ENCODE measurements around the gene NFYC. TPM values are rescaled to one million over a fixed set of nuclear protein-coding genes. Genes with fewer than 3 reads are reported as not detected.

NFYC gene
- total RNA-seq, 1 experiment from 2014 or later: 51.0 TPM

DNA sequence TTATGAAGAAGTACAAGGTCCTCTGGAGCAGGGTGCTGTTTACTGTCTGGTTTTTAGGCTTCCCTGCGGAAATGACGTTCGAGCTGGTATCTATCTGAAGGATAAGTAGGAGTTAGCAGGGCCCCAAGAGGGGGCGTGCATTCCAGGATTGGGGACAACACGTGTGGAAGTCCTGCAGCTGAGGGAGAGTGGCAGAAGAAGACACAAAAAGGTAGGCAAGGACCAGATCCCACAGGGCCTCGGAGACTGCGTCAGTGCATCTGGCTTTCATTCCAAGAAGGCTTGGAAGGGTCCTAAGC is 31.9 kb upstream of the NFYC start:
- Histone ChIP-seq H3K4me3 (ENCODE audit: insufficient read depth, low read depth, low read length) (no peak overlapping the region), H3K27me3 (ENCODE audit: control insufficient read depth, insufficient read depth, low read length) (peaks cover under 1% of the 10 kb centered on the region; the same call in 1 of the 2 replicates), H3K36me3 (replicated peaks; ENCODE audit: control insufficient read depth, insufficient read depth, low read length) (no peaks in the 10 kb centered on the region; the same call in none of the 2 replicates)
- DNase-seq: no peak

DNA sequence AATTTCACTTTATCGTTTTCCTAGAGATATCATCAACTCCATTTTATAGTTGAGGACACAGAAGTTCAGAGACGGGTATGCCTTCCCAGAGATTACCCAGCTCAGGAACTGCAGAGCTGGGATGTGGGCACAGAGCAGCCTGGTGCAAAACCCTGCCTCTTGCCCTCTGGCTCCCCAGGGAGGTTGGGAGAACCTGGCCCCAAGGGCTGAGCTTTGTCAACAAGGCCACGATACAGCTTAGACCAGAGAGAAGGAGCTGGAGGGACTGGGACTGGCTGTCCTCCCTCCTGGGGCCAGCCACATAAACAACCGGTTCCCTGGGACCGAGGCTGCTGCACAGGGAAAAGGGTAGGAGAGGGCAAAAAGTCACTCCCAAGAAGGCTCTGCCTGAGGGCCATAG is 29.8 kb upstream of the NFYC start:
- no peak overlapping the region for H3K4me3 ChIP-seq (ENCODE audit: insufficient read depth, low read depth, low read length)
- DNase-seq: no peak
- peaks cover 1% of the 10 kb centered on the region; the same call in 1 of the 2 replicates for H3K27me3 ChIP-seq (ENCODE audit: control insufficient read depth, insufficient read depth, low read length)
- no peaks in the 10 kb centered on the region; the same call in none of the 2 replicates for H3K36me3 ChIP-seq (replicated peaks; ENCODE audit: control insufficient read depth, insufficient read depth, low read length)

DNA sequence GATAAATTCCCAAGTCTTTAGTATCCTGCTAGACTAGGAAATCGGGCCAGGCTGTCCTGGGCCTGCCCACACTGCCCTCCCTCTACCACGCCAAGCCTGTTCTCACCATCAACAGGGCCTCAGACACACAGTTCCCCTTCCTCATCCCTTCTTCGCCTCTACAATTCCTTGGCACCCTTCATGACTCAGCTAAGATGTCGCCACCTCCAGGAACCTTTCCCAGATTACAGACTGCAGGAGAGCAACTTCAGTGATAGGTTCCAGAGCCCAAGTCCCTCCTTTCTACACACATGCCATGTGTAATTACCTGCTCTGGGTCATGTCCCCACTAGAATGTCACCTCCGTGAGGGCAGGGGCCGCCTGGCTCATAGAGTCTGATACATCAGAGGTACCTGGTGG is 29.4 kb upstream of the NFYC start:
- no peak for DNase-seq
- H3K27me3 ChIP-seq (ENCODE audit: control insufficient read depth, insufficient read depth, low read length): peaks cover 1% of the 10 kb centered on the region; the same call in 1 of the 2 replicates
- H3K36me3 ChIP-seq (replicated peaks; ENCODE audit: control insufficient read depth, insufficient read depth, low read length): no peaks in the 10 kb centered on the region; the same call in none of the 2 replicates
- H3K4me3 ChIP-seq (ENCODE audit: insufficient read depth, low read depth, low read length): no peak overlapping the region

DNA sequence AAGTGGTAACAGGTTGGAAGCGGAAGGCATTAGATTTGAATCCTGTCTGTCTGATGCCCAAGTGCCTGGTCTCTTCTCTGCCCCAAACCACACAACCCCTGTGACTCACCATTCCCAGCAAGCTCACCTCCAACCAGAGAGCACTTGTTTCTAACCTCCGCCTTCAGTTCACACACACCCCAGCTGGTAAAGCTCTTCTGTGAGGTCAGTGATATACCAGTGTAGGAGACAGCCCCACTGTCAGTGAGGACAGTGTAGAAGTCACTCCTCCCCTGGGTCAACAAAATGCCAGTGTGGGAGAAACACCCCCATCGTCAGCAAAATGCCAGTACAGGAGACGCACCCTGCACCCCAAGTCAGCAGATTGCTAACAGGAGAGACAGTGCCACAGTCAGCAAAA is 28.6 kb upstream of the NFYC start:
- no peak for DNase-seq
- H3K4me3 ChIP-seq (ENCODE audit: insufficient read depth, low read depth, low read length): no peak overlapping the region
- no peaks in the 10 kb centered on the region; the same call in none of the 2 replicates for H3K36me3 ChIP-seq (replicated peaks; ENCODE audit: control insufficient read depth, insufficient read depth, low read length)
- H3K27me3 ChIP-seq (ENCODE audit: control insufficient read depth, insufficient read depth, low read length): peaks cover 1% of the 10 kb centered on the region; the same call in 1 of the 2 replicates

DNA sequence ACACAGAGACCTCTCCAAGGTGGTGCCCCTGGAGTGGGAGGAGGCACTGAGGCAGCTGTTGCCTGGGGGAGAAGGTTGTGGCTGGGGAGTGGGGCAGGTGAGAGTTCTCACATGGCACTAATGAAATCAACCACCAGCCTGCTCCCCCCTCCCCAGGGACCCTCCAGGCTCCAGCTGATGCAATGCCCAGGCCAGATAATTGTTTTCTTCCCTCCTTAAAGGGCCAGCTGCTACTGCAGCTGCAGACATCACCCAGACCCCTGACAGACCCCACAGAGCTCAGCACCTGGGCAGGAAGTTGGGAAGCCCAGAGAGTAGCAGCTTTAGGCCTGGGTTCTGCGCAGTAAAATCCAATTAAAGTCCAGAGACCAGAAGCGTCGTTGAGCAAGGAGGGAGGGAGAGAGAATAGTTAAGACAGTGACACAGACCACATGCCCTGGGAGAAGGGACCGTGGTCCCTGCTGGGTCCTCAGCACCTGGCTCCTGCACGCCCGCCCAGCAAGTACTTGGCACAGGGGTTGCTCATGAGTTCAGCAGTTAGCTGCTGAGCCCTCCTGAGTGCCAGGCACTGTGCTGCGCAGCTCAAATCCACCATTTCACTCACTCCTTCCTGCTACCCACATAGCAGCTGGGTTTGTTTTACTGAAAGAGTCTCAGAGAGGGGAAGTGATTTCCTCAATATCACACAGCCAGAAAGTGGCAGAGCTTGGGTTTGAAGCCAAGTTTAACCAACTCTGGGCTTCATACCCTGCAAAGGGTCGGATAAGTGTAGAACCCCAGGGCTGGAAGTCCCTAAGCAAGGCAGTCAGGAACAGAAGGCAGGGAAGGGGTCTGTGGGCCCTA is 28.0 kb upstream of the NFYC start:
- no peaks in the 10 kb centered on the region; the same call in none of the 2 replicates for H3K36me3 ChIP-seq (replicated peaks; ENCODE audit: control insufficient read depth, insufficient read depth, low read length)
- DNase-seq: peak; percentile 61
- no peak overlapping the region for H3K4me3 ChIP-seq (ENCODE audit: insufficient read depth, low read depth, low read length)
- peaks cover 1% of the 10 kb centered on the region; the same call in 1 of the 2 replicates for H3K27me3 ChIP-seq (ENCODE audit: control insufficient read depth, insufficient read depth, low read length)

DNA sequence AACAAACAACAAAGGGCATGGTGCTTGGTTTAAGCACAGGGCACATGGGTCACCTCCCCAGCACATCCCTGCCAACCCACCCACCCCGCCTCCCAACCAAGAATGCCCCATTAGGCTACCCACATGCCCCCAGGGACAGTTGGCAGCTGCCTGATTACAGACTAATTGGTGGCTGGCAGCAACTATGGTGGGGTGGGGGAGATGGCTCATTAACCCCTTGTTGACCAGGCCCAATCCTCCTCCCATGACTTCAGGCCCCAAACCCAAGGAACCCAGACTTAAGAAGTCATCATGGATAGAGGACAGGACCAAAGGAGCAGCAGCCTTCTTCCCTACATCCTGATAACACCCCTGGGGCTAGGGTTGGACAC is 27.4 kb upstream of the NFYC start:
- H3K4me3 ChIP-seq (ENCODE audit: insufficient read depth, low read depth, low read length): no peak overlapping the region
- DNase-seq: no peak
- H3K36me3 ChIP-seq (replicated peaks; ENCODE audit: control insufficient read depth, insufficient read depth, low read length): no peaks in the 10 kb centered on the region; the same call in none of the 2 replicates
- peaks cover 1% of the 10 kb centered on the region; the same call in 1 of the 2 replicates for H3K27me3 ChIP-seq (ENCODE audit: control insufficient read depth, insufficient read depth, low read length)

DNA sequence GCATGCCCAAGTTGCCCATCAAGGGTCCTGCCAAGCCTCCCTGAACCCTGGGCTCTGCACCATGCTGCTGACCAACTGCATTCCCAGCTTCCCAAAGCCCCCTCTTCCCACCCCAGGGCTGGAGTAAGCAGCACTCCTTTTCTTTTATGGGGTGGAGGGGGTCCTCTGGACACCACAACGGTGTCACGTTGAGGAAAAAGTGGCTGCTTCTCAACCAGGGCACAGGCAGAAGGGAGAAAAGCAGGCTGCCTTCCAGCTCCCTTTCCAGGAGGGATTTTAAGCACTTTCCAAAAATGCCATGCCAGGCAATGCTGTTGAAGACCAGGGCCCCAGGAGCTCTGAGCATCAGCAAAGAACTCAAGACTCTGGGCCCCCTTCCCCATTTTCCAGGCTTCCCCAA is 26.7 kb upstream of the NFYC start:
- peak overlapping the region; percentile 63 for H3K4me3 ChIP-seq (ENCODE audit: insufficient read depth, low read depth, low read length)
- no peaks in the 10 kb centered on the region; the same call in none of the 2 replicates for H3K36me3 ChIP-seq (replicated peaks; ENCODE audit: control insufficient read depth, insufficient read depth, low read length)
- peaks cover 1% of the 10 kb centered on the region; the same call in 1 of the 2 replicates for H3K27me3 ChIP-seq (ENCODE audit: control insufficient read depth, insufficient read depth, low read length)
- no peak for DNase-seq

DNA sequence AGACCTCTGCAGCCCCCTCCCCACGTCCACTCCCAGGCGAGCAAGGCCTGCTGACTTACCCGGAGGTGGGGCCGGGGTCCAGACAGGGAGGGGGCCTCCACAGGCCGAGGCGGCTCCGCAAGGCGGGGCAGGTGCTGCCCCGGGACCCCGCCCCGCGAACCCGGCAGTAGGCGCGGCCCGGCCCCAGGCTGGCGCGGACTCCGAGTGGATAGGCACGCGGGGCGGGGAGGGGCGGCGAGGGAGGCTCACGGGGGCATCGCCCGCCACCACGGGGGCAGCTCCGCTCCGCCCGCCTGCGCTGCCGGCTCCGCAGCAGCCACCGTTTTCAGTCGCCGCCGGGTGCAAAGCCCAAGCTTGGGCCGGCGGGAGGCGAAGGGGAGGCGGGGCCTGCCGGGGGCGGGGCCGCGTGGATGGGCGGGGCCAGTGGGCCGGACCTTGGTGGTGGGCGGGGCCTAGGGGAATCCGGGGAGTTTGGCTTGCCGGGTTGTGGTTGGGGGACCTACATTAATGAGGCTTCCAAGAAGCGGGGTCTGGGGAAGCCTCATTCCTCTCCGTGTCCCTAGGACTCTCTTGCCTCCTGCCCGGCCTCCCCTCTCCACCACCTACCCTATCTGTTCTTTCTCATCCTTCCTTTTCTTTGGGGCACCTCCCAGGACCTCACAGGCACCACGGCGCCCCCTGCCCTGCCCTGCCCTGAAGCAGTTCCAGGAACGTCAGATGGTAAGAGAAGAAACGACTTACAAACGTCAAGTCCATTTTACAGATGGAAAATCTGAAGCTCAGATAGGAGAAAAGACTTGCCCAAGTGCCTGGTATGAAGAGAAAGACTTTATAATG is 26.0 kb upstream of the NFYC start, which contains the start of gene RIMS3:
Gene RIMS3, minus strand, starts transcription at position 348 of the 837 bp plus-strand sequence. CDS start 23,757 bp downstream, outside the sequence.
- H3K27me3 ChIP-seq (ENCODE audit: control insufficient read depth, insufficient read depth, low read length): peaks cover 1% of the 10 kb centered on the region; the same call in 1 of the 2 replicates
- DNase-seq: peak; percentile 99
- H3K36me3 ChIP-seq (replicated peaks; ENCODE audit: control insufficient read depth, insufficient read depth, low read length): no peaks in the 10 kb centered on the region; the same call in 1 of the 2 replicates
- H3K4me3 ChIP-seq (ENCODE audit: insufficient read depth, low read depth, low read length): peak within 1 kb of the TSS; percentile 63

DNA sequence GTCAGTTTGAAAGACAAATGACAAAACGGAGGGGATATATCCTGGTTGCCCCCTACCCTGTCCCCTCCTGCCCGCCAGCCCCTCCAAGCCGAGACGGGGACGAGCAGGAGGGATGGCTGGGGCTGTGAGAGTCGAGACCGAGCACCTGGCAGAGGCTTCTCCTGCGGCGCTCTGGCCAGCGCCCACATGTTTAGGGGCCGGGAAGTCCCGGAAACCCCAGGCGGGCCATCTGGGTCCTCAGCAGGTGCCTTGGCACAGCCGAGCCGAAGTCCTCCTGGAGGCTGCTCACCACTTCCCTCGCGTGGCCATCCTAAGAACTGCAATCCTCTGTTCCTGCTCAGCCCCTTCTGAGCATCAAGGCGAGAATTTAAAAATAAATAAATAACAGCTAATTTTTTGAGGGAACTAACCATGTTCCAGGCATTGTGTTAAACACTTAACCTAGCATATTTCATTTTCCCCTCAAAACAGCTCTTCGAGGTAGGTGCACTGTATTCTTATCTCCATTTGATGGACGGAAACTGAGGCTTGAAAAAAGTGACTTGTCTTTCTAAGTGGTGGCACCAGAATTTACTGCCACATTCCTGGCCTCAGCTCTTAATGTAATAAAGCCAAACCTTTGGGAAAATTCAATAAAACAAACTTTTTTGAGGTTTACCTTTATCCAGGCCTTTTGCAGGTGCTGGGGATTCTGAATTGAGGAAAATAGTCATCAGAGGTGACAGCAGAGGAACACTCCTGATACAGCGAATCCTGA is 22.6 kb upstream of the NFYC start:
- peak; percentile 89 for DNase-seq
- H3K36me3 ChIP-seq (replicated peaks; ENCODE audit: control insufficient read depth, insufficient read depth, low read length): no peaks in the 10 kb centered on the region
- no peak overlapping the region for H3K4me3 ChIP-seq (ENCODE audit: insufficient read depth, low read depth, low read length)
- H3K27me3 ChIP-seq (ENCODE audit: control insufficient read depth, insufficient read depth, low read length): peaks cover 1% of the 10 kb centered on the region; the same call in 1 of the 2 replicates

DNA sequence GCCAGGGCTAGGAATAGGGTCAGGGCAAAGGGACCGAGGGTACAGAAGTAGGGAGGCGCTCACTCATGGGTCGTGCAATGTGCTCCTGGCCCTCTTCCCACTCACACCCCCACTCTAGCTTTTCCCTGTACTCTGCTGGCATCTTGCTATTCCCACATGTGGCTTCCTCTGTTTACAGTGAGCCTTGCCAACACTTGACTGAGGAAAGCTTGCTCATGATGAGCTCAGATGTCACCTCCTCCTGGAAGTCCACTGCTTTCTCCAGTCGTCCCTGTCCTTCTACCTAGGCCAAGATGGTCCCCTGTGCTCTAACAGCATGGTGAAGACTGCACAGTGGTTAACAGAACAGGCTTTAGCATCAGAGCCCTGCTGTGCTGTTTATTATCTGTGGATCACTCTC is 18.1 kb upstream of the NFYC start:
- Histone ChIP-seq H3K36me3 (replicated peaks; ENCODE audit: control insufficient read depth, insufficient read depth, low read length) (no peaks in the 10 kb centered on the region), H3K4me3 (ENCODE audit: insufficient read depth, low read depth, low read length) (no peak overlapping the region), H3K27me3 (ENCODE audit: control insufficient read depth, insufficient read depth, low read length) (no peaks in the 10 kb centered on the region)
- no peak for DNase-seq

DNA sequence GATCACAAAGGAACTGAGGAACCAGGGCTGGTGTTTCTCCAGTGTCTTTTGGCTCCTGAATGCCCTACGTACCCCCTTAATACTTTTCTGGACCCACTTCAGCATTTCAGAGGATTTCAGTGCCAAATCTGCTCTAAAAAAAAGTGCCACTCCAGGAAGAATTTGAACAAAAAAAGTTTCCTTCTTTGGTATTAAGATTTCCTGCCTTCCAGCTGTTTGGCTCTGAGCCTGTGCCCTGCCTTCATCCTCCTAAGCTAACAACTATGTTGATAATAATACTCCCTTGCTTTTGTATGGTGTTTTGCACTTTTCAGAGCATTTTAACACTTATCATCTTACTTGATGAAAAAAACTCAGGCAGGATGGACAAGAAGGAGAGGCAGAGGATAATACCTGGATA is 15.0 kb upstream of the NFYC start:
- no peak overlapping the region for H3K4me3 ChIP-seq (ENCODE audit: insufficient read depth, low read depth, low read length)
- no peaks in the 10 kb centered on the region for H3K27me3 ChIP-seq (ENCODE audit: control insufficient read depth, insufficient read depth, low read length)
- H3K36me3 ChIP-seq (replicated peaks; ENCODE audit: control insufficient read depth, insufficient read depth, low read length): no peaks in the 10 kb centered on the region
- DNase-seq: no peak

DNA sequence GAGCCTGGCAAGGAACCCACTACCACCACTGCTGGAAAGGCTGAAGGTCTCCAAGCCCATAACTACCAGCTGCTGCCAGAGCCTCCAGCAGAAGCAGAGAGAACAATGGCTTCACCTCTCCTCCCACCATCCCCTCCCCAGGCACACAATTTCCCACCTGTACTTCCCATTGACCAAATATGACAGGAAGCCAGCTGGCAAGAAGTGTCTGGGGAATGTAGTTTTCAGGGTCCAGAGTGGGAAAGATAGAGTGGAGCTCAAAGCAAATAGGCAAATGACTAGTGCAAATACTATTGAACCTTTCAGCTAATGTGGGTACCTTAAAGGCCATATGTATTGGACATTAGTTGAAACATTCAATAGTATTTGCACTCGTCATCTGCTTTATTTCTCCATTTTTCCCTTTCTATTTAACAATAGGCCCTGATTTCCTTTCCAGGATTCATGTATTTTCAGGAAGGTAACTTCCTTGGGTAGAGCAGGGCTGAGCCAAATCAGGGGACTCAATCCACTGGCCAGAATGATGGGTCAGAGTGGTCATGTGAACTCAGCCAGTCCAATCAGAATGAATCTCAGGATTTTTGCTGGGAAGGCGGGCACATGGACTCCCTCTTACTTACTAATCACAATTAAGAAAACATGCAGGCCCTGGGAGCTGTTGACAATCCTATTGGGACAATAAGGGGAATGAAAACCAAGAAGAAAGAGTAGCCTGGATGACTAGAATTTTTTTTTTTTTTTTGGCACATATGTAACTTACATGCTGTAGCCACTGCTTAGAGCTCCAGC is 12.1 kb upstream of the NFYC start:
- DNase-seq: no peak
- Histone ChIP-seq H3K4me3 (ENCODE audit: insufficient read depth, low read depth, low read length) (no peak overlapping the region), H3K36me3 (replicated peaks; ENCODE audit: control insufficient read depth, insufficient read depth, low read length) (no peaks in the 10 kb centered on the region), H3K27me3 (ENCODE audit: control insufficient read depth, insufficient read depth, low read length) (no peaks in the 10 kb centered on the region)

DNA sequence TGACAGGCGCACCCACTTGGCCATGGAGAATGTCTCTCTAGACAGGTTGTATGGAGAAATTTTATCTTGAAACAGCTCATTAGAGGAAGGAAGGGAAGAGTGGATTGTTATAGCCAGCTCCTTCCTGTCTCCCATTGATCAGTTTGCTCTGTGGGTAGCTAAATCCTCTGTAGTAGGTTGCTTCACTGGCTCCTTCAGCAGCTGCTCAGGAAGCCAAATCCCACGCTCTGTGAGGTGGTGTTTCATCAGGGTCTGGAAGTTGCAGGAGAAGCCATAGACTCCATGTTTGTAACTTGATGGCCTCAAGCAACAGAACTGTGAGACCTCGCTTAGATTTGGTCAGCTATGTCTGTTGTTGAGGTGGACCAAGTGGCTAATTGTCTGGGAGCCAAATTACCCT is 6.8 kb upstream of the NFYC start:
- Histone ChIP-seq H3K4me3 (ENCODE audit: insufficient read depth, low read depth, low read length) (no peak overlapping the region), H3K27me3 (ENCODE audit: control insufficient read depth, insufficient read depth, low read length) (no peaks in the 10 kb centered on the region), H3K36me3 (replicated peaks; ENCODE audit: control insufficient read depth, insufficient read depth, low read length) (no peaks in the 10 kb centered on the region)
- DNase-seq: no peak
